ENCODE results near the gene NFATC2. TPM values are rescaled to one million over a fixed set of nuclear protein-coding genes. Genes with fewer than 3 reads are reported as not detected.

Gene NFATC2
- polyA plus RNA-seq, 1 donor from 2014 or later = not detected

- Histone ChIP-seq H3K4me3 (ENCODE audit: low read length) (no peak overlapping the region), H3K36me3 (ENCODE audit: insufficient read depth, low read length) (no peaks in the 10 kb centered on the region), H3K9me2 (ENCODE audit: insufficient read depth, low read length) (no peaks in the 10 kb centered on the region), H2AFZ (ENCODE audit: low read depth, low read length) (no peak overlapping the region), H3K9ac (ENCODE audit: low read length) (no peak overlapping the region), H3F3A (ENCODE audit: insufficient read depth, low read length, poor library complexity, severe bottlenecking) (no peaks in the 10 kb centered on the region), H3K79me2 (replicated peaks; ENCODE audit: insufficient read depth, low read length) (no peaks in the 10 kb centered on the region), H3K27ac (ENCODE audit: low read length) (no peak overlapping the region), H3K27me3 (ENCODE audit: insufficient read depth, low read depth, low read length) (no peaks in the 10 kb centered on the region), H3K9me3 (ENCODE audit: low read length) (no peaks in the 10 kb centered on the region), H4K20me1 (ENCODE audit: insufficient read depth) (no peaks in the 10 kb centered on the region), H3K4me2 (ENCODE audit: low read length) (no peak overlapping the region)
- no peak for TF ChIP-seq CTCF (IDR thresholded peaks at IDR 0.05; ENCODE audit: poor library complexity, severe bottlenecking)
- TF ChIP-seq POLR2AphosphoS5 (IDR thresholded peaks at IDR 0.05) = no peak
- TF ChIP-seq SMC3 (conservative IDR thresholded peaks at IDR 0.05; ENCODE audit: poor library complexity) = no peak
- no peak for TF ChIP-seq MXI1 (conservative IDR thresholded peaks at IDR 0.05; ENCODE audit: poor library complexity, severe bottlenecking)
- TF ChIP-seq EP300 (conservative IDR thresholded peaks at IDR 0.05; ENCODE audit: poor library complexity, severe bottlenecking) = no peak
- TF ChIP-seq EZH2 (IDR thresholded peaks at IDR 0.05; ENCODE audit: borderline replicate concordance, insufficient read depth, low read length, poor library complexity, severe bottlenecking) = no peak
- TF ChIP-seq REST (IDR thresholded peaks at IDR 0.05; ENCODE audit: borderline replicate concordance) = no peak
- TF ChIP-seq TAF1 (IDR thresholded peaks at IDR 0.05; ENCODE audit: low read depth) = no peak
- TF ChIP-seq RAD21 (conservative IDR thresholded peaks at IDR 0.05) = no peak
These were observed 167.6 kb downstream of the NFATC2 start for GRCh38 chr20:51374961-51375360.

- Histone ChIP-seq H2AFZ (ENCODE audit: low read depth, low read length) (no peak overlapping the region), H3K4me2 (ENCODE audit: low read length) (no peak overlapping the region), H3K4me3 (ENCODE audit: low read length) (no peak overlapping the region), H3K9ac (ENCODE audit: low read length) (no peak overlapping the region), H3K9me2 (ENCODE audit: insufficient read depth, low read length) (no peaks in the 10 kb centered on the region), H4K20me1 (ENCODE audit: insufficient read depth) (no peaks in the 10 kb centered on the region), H3K36me3 (ENCODE audit: insufficient read depth, low read length) (no peaks in the 10 kb centered on the region), H3K27me3 (ENCODE audit: insufficient read depth, low read depth, low read length) (no peaks in the 10 kb centered on the region), H3K9me3 (ENCODE audit: low read length) (no peaks in the 10 kb centered on the region), H3K27ac (ENCODE audit: low read length) (no peak overlapping the region), H3K79me2 (replicated peaks; ENCODE audit: insufficient read depth, low read length) (no peaks in the 10 kb centered on the region), H3F3A (ENCODE audit: insufficient read depth, low read length, poor library complexity, severe bottlenecking) (no peaks in the 10 kb centered on the region)
- TF ChIP-seq POLR2AphosphoS5 (IDR thresholded peaks at IDR 0.05) (no peak), RAD21 (conservative IDR thresholded peaks at IDR 0.05) (no peak), TAF1 (IDR thresholded peaks at IDR 0.05; ENCODE audit: low read depth) (no peak), SMC3 (conservative IDR thresholded peaks at IDR 0.05; ENCODE audit: poor library complexity) (no peak), EP300 (conservative IDR thresholded peaks at IDR 0.05; ENCODE audit: poor library complexity, severe bottlenecking) (no peak), EZH2 (IDR thresholded peaks at IDR 0.05; ENCODE audit: borderline replicate concordance, insufficient read depth, low read length, poor library complexity, severe bottlenecking) (no peak), REST (IDR thresholded peaks at IDR 0.05; ENCODE audit: borderline replicate concordance) (no peak), CTCF (IDR thresholded peaks at IDR 0.05; ENCODE audit: poor library complexity, severe bottlenecking) (no peak), MXI1 (conservative IDR thresholded peaks at IDR 0.05; ENCODE audit: poor library complexity, severe bottlenecking) (no peak)
These were observed 168.1 kb downstream of the NFATC2 start for GRCh38 chr20:51374456-51374830.
